Gastroesophageal sphincter (tissue), 3 donors: ENCODE results near the gene GALK2.

Experiments
- EP300 ChIP-seq: sonication (generic); formaldehyde crosslinking; IDR thresholded peaks from one replicate; pipeline ENCODE4 v1.6.1; 2017; ENCODE audit warnings: antibody characterized with exemption, mild to moderate bottlenecking
- TF ChIP-seq, protein P1 (sequence below), 4 experiments: fragments of 200-600 bp in 2 of 4; fragments of 450-650 bp in 2 of 4; sonication (generic) in 1 of 4; IDR thresholded peaks; one replicate each; pipeline ENCODE4 v1.5.1; 2017 to 2019; ENCODE audit warnings: antibody characterized with exemption in 4 of 4, mild to moderate bottlenecking in 2 of 4, moderate library complexity in 2 of 4

DNA sequence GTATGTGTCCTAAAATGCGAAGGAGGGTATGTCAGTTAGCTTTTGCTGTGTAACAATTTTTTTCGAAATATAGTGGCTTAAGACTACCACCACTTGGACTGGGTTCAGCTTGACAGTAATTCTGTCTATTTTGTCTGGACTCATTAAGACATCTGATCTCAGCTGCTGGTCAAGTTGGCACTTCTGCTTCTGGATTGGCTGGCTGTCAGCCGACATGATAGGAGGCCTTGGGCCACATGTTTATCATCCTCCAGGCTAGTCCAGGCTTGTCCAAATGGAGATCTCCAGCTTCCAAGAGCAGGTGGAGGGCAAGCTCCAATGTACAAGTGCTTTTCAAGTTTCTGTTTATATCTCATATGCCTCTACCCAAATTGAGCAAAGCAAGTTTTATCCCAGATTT, 95.9 kb downstream of the GALK2 start:
- TF ChIP-seq EP300: no peak
- TF ChIP-seq, protein P1, sequence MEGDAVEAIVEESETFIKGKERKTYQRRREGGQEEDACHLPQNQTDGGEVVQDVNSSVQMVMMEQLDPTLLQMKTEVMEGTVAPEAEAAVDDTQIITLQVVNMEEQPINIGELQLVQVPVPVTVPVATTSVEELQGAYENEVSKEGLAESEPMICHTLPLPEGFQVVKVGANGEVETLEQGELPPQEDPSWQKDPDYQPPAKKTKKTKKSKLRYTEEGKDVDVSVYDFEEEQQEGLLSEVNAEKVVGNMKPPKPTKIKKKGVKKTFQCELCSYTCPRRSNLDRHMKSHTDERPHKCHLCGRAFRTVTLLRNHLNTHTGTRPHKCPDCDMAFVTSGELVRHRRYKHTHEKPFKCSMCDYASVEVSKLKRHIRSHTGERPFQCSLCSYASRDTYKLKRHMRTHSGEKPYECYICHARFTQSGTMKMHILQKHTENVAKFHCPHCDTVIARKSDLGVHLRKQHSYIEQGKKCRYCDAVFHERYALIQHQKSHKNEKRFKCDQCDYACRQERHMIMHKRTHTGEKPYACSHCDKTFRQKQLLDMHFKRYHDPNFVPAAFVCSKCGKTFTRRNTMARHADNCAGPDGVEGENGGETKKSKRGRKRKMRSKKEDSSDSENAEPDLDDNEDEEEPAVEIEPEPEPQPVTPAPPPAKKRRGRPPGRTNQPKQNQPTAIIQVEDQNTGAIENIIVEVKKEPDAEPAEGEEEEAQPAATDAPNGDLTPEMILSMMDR (IDR thresholded peaks at IDR 0.05): no peak
